HEK293 (cell line): ENCODE results near the gene REC8.
A peak's percentile ranks its signal among the peaks of the same experiment; 100 is the strongest.

Source experiments
- GLIS1 ChIP-seq: fragments of 450-650 bp; formaldehyde crosslinking; IDR thresholded peaks from 2 replicates; pipeline ENCODE4 v1.5.1; 2016; ENCODE audit warnings: missing biosample characterization, missing genetic modification characterization
- GLIS2 ChIP-seq: fragments of 450-650 bp; formaldehyde crosslinking; IDR thresholded peaks from 2 replicates; pipeline ENCODE4 v1.5.1; 2016; ENCODE audit warnings: missing biosample characterization, missing genetic modification characterization
- KLF1 ChIP-seq: fragments of 450-650 bp; formaldehyde crosslinking; IDR thresholded peaks from 2 replicates; pipeline ENCODE4 v1.5.1; 2016; ENCODE audit warnings: missing biosample characterization, missing genetic modification characterization
- KLF8 ChIP-seq: fragments of 450-650 bp; formaldehyde crosslinking; IDR thresholded peaks from 2 replicates; pipeline ENCODE4 v1.5.1; 2016; ENCODE audit warnings: missing biosample characterization, missing genetic modification characterization
- SCRT2 ChIP-seq: fragments of 450-650 bp; formaldehyde crosslinking; IDR thresholded peaks from 2 replicates; pipeline ENCODE4 v1.5.1; 2016; ENCODE audit warnings: missing biosample characterization, missing genetic modification characterization
- SP2 ChIP-seq: fragments of 450-650 bp; formaldehyde crosslinking; IDR thresholded peaks from 2 replicates; pipeline ENCODE4 v1.5.1; 2016; ENCODE audit warnings: missing biosample characterization, missing genetic modification characterization
- YY1 ChIP-seq: fragments of 450-650 bp; formaldehyde crosslinking; IDR thresholded peaks from 2 replicates; pipeline ENCODE4 v1.5.1; 2018; ENCODE audit warnings: missing biosample characterization, missing genetic modification characterization
- ZBTB17 ChIP-seq: fragments of 450-650 bp; formaldehyde crosslinking; IDR thresholded peaks from 2 replicates; pipeline ENCODE4 v1.5.1; 2016; ENCODE audit warnings: missing biosample characterization, missing genetic modification characterization
- ZBTB7A ChIP-seq: fragments of 450-650 bp; formaldehyde crosslinking; IDR thresholded peaks from 2 replicates; pipeline ENCODE4 v1.5.1; 2016; ENCODE audit warnings: low read depth, missing biosample characterization, missing genetic modification characterization
- ZFHX2 ChIP-seq: fragments of 450-650 bp; formaldehyde crosslinking; conservative IDR thresholded peaks from 2 replicates; pipeline ENCODE4 v1.5.1; 2016; ENCODE audit warnings: missing biosample characterization, missing genetic modification characterization
- ZNF138 ChIP-seq: fragments of 450-650 bp; formaldehyde crosslinking; IDR thresholded peaks from 2 replicates; pipeline ENCODE4 v1.5.1; 2016; ENCODE audit warnings: missing biosample characterization, missing genetic modification characterization, borderline replicate concordance
- ZNF623 ChIP-seq: fragments of 450-650 bp; formaldehyde crosslinking; IDR thresholded peaks from 2 replicates; pipeline ENCODE4 v1.5.1; 2016; ENCODE audit warnings: missing biosample characterization, missing genetic modification characterization
- TF ChIP-seq, protein P1 (sequence below): fragments of 450-650 bp; formaldehyde crosslinking; IDR thresholded peaks from 2 replicates; pipeline ENCODE4 v1.5.1; 2016; ENCODE audit warnings: missing biosample characterization, missing genetic modification characterization
- TF ChIP-seq, protein P2 (sequence below): sonication (generic); formaldehyde crosslinking; IDR thresholded peaks from 2 replicates; pipeline ENCODE4 v1.8.1; 2022; ENCODE audit warnings: mild to moderate bottlenecking, moderate library complexity, missing genetic modification reagents
- TF ChIP-seq, protein P3 (sequence below): fragments of 450-650 bp; formaldehyde crosslinking; IDR thresholded peaks from 2 replicates; pipeline ENCODE4 v1.5.1; 2016; ENCODE audit warnings: missing biosample characterization, missing genetic modification characterization, borderline replicate concordance
- TF ChIP-seq, protein P4 (sequence below): fragments of 450-650 bp; formaldehyde crosslinking; IDR thresholded peaks from 2 replicates; pipeline ENCODE4 v1.5.1; 2016; ENCODE audit warnings: missing biosample characterization, missing genetic modification characterization
- TF ChIP-seq, protein P5 (sequence below): fragments of 450-650 bp; formaldehyde crosslinking; IDR thresholded peaks from 2 replicates; pipeline ENCODE4 v1.5.1; 2016; ENCODE audit warnings: missing biosample characterization, missing genetic modification characterization
- TF ChIP-seq, protein P6 (sequence below): fragments of 450-650 bp; formaldehyde crosslinking; IDR thresholded peaks from 2 replicates; pipeline ENCODE4 v1.5.1; 2016; ENCODE audit warnings: missing biosample characterization, missing genetic modification characterization
- TF ChIP-seq, protein P7 (sequence below): fragments of 450-650 bp; formaldehyde crosslinking; IDR thresholded peaks from 2 replicates; pipeline ENCODE4 v1.5.1; 2016; ENCODE audit warnings: missing biosample characterization, missing genetic modification characterization
- TF ChIP-seq, protein P8 (sequence below): fragments of 450-650 bp; formaldehyde crosslinking; IDR thresholded peaks from 2 replicates; pipeline ENCODE4 v1.5.1; 2016; ENCODE audit warnings: missing biosample characterization, missing genetic modification characterization

The REC8 gene

DNA sequence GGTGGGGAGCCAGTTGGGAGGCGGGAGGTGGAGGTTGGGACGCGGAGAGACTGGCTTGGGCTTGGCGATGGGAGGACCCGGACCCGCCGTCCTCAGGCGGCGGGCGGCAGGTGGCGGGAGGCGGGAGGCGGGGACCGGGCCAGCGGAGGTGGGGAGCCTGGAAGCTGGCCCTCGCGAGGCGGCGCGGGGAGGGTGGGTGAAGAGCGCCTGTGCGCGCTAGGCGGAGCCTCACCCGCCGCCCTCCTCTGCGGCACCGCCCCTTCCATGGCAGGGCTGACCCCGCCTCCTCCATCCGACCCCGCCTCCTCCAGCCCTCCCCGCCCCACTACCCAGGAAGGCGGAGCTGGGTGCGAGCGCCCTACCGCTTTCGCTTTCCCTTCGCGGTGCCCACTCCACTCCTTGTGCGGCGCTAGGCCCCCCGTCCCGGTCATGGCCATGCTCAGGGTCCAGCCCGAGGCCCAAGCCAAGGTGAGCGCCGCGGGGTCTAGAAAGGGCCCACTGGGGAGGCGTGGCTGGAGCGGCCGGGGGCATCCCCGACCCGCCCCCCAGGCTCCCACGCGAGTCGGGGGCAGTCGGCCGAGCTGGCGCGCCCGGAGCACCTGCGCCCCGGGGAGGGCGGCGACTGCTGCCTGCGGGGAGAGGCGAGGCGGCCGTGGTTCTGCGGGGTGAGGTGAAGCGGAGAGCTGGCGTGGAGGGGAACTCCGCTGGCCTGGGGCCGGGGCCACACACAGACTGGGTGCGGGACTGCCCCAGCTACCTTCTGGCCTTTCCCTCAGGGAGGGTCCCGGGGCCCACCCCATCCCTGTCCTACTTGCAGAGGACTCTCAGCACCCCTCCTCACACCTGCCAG is 35.8 kb upstream of the REC8 start, which contains the start of gene PSME1 (continued):
- TF ChIP-seq, protein P1, sequence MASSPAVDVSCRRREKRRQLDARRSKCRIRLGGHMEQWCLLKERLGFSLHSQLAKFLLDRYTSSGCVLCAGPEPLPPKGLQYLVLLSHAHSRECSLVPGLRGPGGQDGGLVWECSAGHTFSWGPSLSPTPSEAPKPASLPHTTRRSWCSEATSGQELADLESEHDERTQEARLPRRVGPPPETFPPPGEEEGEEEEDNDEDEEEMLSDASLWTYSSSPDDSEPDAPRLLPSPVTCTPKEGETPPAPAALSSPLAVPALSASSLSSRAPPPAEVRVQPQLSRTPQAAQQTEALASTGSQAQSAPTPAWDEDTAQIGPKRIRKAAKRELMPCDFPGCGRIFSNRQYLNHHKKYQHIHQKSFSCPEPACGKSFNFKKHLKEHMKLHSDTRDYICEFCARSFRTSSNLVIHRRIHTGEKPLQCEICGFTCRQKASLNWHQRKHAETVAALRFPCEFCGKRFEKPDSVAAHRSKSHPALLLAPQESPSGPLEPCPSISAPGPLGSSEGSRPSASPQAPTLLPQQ (tag by site-specific recombination) = peak; percentile 65; the same call in 1 of the 2 replicates
- TF ChIP-seq, protein P2, sequence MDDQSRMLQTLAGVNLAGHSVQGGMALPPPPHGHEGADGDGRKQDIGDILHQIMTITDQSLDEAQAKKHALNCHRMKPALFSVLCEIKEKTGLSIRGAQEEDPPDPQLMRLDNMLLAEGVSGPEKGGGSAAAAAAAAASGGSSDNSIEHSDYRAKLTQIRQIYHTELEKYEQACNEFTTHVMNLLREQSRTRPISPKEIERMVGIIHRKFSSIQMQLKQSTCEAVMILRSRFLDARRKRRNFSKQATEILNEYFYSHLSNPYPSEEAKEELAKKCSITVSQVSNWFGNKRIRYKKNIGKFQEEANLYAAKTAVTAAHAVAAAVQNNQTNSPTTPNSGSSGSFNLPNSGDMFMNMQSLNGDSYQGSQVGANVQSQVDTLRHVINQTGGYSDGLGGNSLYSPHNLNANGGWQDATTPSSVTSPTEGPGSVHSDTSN = 0 out of 2 replicates have a peak, but pooled peaks have one; percentile 28
- TF ChIP-seq ZBTB7A (tag by site-specific recombination) (0 out of 2 replicates have a peak, but pooled peaks have one; percentile 14), SP2 (tag by site-specific recombination) (peak; percentile 90), ZNF138 (no peak), GLIS1 (tag by site-specific recombination) (peak; percentile 55; the same call in 1 of the 2 replicates), ZFHX2 (tag by site-specific recombination) (peak; percentile 69), ZNF623 (tag by site-specific recombination) (no peak), YY1 (tag by site-specific recombination) (0 out of 2 replicates have a peak, but pooled peaks have one; percentile 33), ZBTB17 (tag by site-specific recombination) (0 out of 2 replicates have a peak, but pooled peaks have one; percentile 35), KLF1 (tag by site-specific recombination) (peak; percentile 76), SCRT2 (tag by site-specific recombination) (peak; percentile 76), KLF8 (tag by site-specific recombination) (peak; percentile 75; the same call in 1 of the 2 replicates), GLIS2 (tag by site-specific recombination) (peak; percentile 80; the same call in 1 of the 2 replicates)
- TF ChIP-seq, protein P3, sequence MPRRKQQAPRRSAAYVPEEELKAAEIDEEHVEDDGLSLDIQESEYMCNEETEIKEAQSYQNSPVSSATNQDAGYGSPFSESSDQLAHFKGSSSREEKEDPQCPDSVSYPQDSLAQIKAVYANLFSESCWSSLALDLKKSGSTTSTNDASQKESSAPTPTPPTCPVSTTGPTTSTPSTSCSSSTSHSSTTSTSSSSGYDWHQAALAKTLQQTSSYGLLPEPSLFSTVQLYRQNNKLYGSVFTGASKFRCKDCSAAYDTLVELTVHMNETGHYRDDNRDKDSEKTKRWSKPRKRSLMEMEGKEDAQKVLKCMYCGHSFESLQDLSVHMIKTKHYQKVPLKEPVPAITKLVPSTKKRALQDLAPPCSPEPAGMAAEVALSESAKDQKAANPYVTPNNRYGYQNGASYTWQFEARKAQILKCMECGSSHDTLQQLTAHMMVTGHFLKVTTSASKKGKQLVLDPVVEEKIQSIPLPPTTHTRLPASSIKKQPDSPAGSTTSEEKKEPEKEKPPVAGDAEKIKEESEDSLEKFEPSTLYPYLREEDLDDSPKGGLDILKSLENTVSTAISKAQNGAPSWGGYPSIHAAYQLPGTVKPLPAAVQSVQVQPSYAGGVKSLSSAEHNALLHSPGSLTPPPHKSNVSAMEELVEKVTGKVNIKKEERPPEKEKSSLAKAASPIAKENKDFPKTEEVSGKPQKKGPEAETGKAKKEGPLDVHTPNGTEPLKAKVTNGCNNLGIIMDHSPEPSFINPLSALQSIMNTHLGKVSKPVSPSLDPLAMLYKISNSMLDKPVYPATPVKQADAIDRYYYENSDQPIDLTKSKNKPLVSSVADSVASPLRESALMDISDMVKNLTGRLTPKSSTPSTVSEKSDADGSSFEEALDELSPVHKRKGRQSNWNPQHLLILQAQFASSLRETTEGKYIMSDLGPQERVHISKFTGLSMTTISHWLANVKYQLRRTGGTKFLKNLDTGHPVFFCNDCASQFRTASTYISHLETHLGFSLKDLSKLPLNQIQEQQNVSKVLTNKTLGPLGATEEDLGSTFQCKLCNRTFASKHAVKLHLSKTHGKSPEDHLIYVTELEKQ (tag by site-specific recombination) = no peak
- TF ChIP-seq, protein P4, sequence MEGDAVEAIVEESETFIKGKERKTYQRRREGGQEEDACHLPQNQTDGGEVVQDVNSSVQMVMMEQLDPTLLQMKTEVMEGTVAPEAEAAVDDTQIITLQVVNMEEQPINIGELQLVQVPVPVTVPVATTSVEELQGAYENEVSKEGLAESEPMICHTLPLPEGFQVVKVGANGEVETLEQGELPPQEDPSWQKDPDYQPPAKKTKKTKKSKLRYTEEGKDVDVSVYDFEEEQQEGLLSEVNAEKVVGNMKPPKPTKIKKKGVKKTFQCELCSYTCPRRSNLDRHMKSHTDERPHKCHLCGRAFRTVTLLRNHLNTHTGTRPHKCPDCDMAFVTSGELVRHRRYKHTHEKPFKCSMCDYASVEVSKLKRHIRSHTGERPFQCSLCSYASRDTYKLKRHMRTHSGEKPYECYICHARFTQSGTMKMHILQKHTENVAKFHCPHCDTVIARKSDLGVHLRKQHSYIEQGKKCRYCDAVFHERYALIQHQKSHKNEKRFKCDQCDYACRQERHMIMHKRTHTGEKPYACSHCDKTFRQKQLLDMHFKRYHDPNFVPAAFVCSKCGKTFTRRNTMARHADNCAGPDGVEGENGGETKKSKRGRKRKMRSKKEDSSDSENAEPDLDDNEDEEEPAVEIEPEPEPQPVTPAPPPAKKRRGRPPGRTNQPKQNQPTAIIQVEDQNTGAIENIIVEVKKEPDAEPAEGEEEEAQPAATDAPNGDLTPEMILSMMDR = peak; percentile 8; the same call in 1 of the 2 replicates
- TF ChIP-seq, protein P5, sequence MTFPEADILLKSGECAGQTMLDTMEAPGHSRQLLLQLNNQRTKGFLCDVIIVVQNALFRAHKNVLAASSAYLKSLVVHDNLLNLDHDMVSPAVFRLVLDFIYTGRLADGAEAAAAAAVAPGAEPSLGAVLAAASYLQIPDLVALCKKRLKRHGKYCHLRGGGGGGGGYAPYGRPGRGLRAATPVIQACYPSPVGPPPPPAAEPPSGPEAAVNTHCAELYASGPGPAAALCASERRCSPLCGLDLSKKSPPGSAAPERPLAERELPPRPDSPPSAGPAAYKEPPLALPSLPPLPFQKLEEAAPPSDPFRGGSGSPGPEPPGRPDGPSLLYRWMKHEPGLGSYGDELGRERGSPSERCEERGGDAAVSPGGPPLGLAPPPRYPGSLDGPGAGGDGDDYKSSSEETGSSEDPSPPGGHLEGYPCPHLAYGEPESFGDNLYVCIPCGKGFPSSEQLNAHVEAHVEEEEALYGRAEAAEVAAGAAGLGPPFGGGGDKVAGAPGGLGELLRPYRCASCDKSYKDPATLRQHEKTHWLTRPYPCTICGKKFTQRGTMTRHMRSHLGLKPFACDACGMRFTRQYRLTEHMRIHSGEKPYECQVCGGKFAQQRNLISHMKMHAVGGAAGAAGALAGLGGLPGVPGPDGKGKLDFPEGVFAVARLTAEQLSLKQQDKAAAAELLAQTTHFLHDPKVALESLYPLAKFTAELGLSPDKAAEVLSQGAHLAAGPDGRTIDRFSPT (tag by site-specific recombination) = peak; percentile 65; the same call in 1 of the 2 replicates
- TF ChIP-seq, protein P6, sequence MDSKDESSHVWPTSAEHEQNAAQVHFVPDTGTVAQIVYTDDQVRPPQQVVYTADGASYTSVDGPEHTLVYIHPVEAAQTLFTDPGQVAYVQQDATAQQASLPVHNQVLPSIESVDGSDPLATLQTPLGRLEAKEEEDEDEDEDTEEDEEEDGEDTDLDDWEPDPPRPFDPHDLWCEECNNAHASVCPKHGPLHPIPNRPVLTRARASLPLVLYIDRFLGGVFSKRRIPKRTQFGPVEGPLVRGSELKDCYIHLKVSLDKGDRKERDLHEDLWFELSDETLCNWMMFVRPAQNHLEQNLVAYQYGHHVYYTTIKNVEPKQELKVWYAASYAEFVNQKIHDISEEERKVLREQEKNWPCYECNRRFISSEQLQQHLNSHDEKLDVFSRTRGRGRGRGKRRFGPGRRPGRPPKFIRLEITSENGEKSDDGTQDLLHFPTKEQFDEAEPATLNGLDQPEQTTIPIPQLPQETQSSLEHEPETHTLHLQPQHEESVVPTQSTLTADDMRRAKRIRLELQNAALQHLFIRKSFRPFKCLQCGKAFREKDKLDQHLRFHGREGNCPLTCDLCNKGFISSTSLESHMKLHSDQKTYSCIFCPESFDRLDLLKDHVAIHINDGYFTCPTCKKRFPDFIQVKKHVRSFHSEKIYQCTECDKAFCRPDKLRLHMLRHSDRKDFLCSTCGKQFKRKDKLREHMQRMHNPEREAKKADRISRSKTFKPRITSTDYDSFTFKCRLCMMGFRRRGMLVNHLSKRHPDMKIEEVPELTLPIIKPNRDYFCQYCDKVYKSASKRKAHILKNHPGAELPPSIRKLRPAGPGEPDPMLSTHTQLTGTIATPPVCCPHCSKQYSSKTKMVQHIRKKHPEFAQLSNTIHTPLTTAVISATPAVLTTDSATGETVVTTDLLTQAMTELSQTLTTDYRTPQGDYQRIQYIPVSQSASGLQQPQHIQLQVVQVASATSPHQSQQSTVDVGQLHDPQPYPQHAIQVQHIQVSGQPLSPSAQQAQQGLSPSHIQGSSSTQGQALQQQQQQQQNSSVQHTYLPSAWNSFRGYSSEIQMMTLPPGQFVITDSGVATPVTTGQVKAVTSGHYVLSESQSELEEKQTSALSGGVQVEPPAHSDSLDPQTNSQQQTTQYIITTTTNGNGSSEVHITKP (tag by site-specific recombination) = peak; percentile 57
- TF ChIP-seq, protein P7, sequence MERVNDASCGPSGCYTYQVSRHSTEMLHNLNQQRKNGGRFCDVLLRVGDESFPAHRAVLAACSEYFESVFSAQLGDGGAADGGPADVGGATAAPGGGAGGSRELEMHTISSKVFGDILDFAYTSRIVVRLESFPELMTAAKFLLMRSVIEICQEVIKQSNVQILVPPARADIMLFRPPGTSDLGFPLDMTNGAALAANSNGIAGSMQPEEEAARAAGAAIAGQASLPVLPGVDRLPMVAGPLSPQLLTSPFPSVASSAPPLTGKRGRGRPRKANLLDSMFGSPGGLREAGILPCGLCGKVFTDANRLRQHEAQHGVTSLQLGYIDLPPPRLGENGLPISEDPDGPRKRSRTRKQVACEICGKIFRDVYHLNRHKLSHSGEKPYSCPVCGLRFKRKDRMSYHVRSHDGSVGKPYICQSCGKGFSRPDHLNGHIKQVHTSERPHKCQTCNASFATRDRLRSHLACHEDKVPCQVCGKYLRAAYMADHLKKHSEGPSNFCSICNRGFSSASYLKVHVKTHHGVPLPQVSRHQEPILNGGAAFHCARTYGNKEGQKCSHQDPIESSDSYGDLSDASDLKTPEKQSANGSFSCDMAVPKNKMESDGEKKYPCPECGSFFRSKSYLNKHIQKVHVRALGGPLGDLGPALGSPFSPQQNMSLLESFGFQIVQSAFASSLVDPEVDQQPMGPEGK = peak; percentile 87
- TF ChIP-seq, protein P8, sequence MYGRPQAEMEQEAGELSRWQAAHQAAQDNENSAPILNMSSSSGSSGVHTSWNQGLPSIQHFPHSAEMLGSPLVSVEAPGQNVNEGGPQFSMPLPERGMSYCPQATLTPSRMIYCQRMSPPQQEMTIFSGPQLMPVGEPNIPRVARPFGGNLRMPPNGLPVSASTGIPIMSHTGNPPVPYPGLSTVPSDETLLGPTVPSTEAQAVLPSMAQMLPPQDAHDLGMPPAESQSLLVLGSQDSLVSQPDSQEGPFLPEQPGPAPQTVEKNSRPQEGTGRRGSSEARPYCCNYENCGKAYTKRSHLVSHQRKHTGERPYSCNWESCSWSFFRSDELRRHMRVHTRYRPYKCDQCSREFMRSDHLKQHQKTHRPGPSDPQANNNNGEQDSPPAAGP (tag by site-specific recombination) = no peak
